GM12878 (cell line): Measurements from ENCODE around the gene SPRR5. TPM values are rescaled to one million over a fixed set of nuclear protein-coding genes. Genes with fewer than 3 reads are reported as not detected.

ENCODE experiments used
- ASH2L ChIP-seq: fragments of 300-600, 200-600 bp; sonication (generic); IDR thresholded peaks from 2 replicates; pipeline ENCODE4 v1.6.1; 2017; ENCODE audit warnings: low read depth, mild to moderate bottlenecking, borderline replicate concordance
- BACH1 ChIP-seq: fragments of 450-650 bp; IDR thresholded peaks from 2 replicates; pipeline ENCODE4 v1.6.1; 2017; ENCODE audit warnings: mild to moderate bottlenecking, borderline replicate concordance
- KDM1A ChIP-seq: fragments of 200-600 bp; sonication (generic); IDR thresholded peaks from 2 replicates; pipeline ENCODE4 v1.6.1; 2016; ENCODE audit warnings: borderline replicate concordance
- ZNF622 ChIP-seq: fragments of 450-650 bp; IDR thresholded peaks from 2 replicates; pipeline ENCODE4 v1.6.1; 2017; ENCODE audit warnings: mild to moderate bottlenecking, inconsistent platforms
- polyA plus RNA-seq, 11 experiments: library from polyadenylated mRNA; depleted of rRNA in 4 of 11; unstranded in 6 of 11; stranded (reverse) in 5 of 11; fragments of >200 nt; fragmentation: Nextera tagmentation in 4 of 11; fragmentation: Illumina TruSeq in 1 of 11; extraction: Ambion mirVana in 4 of 11; extraction: Trizol in 1 of 11; gene quantifications; 1 replicate in 1 of 11; 2 replicates in 10 of 11; pipeline versions ENCODE4 v1.2.1 to v1.2.3, GENCODE V29; 2011 to 2016; ENCODE audit warnings: inconsistent platforms in 2 of 11, missing spikeins in 2 of 11, low read depth in 1 of 11
- total RNA-seq, 4 experiments: library from RNA; depleted of rRNA in 3 of 4; stranded (reverse); fragments of >200 nt in 3 of 4; fragmentation: Illumina TruSeq in 1 of 4; extraction: Trizol in 1 of 4; gene quantifications; 2 replicates each; pipeline versions ENCODE4 v1.2.1 to v1.2.3, GENCODE V29; 2013 to 2021
- TF ChIP-seq, protein P1 (sequence below): fragments of 450-650 bp; IDR thresholded peaks from 2 replicates; pipeline ENCODE4 v1.6.1; 2017; ENCODE audit warnings: mild to moderate bottlenecking
- TF ChIP-seq, protein P2 (sequence below): IDR thresholded peaks from 2 replicates; pipeline ENCODE4 v1.6.1; 2011; ENCODE audit warnings: borderline replicate concordance, low read depth, mild to moderate bottlenecking, moderate library complexity, mixed read lengths, low read length; ENCODE audit not compliant: insufficient read depth; ENCODE audit errors: extremely low read length
- TF ChIP-seq, protein P3 (sequence below): IDR thresholded peaks from 2 replicates; pipeline ENCODE4 v1.6.1; 2012; ENCODE audit warnings: low read length, inconsistent platforms
- TF ChIP-seq, protein P4 (sequence below): IDR thresholded peaks from 2 replicates; pipeline ENCODE4 v1.6.1; 2011; ENCODE audit warnings: mild to moderate bottlenecking, low read depth, low read length, moderate library complexity; ENCODE audit not compliant: insufficient replicate concordance

SPRR5 gene
- total and polyA plus RNA-seq, 10 of the 15 experiments (the other 5 are each of a cell fraction or from before 2014, with no cell fraction given), result not detected

DNA sequence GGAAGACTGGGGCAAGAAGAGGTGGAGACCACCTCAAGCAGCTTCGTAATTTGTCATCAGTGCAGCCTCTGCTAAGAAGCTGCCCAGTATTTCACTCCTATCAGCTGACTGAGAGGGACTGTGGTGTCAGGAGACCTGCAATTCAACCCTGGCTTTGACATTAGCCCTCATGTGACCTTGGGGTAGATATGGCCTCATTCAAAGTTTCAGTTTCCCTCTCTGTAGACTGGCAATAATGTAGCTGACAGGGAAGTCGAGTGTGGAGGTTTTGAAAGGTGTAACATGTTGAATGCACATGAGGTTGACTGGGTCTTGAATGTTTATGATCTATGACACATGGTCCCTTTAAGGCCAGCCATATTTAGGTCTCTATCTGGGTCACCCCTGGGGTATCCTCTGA lies 21.2 kb downstream of the SPRR5 start (continued):
- TF ChIP-seq, protein P1, sequence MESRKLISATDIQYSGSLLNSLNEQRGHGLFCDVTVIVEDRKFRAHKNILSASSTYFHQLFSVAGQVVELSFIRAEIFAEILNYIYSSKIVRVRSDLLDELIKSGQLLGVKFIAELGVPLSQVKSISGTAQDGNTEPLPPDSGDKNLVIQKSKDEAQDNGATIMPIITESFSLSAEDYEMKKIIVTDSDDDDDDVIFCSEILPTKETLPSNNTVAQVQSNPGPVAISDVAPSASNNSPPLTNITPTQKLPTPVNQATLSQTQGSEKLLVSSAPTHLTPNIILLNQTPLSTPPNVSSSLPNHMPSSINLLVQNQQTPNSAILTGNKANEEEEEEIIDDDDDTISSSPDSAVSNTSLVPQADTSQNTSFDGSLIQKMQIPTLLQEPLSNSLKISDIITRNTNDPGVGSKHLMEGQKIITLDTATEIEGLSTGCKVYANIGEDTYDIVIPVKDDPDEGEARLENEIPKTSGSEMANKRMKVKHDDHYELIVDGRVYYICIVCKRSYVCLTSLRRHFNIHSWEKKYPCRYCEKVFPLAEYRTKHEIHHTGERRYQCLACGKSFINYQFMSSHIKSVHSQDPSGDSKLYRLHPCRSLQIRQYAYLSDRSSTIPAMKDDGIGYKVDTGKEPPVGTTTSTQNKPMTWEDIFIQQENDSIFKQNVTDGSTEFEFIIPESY, result no peak
- TF ChIP-seq KDM1A (no peak), ZNF622 (no peak), BACH1 (no peak), ASH2L (no peak)
- TF ChIP-seq, protein P2, sequence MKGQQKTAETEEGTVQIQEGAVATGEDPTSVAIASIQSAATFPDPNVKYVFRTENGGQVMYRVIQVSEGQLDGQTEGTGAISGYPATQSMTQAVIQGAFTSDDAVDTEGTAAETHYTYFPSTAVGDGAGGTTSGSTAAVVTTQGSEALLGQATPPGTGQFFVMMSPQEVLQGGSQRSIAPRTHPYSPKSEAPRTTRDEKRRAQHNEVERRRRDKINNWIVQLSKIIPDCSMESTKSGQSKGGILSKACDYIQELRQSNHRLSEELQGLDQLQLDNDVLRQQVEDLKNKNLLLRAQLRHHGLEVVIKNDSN, result peak; percentile 78
- TF ChIP-seq, protein P3, sequence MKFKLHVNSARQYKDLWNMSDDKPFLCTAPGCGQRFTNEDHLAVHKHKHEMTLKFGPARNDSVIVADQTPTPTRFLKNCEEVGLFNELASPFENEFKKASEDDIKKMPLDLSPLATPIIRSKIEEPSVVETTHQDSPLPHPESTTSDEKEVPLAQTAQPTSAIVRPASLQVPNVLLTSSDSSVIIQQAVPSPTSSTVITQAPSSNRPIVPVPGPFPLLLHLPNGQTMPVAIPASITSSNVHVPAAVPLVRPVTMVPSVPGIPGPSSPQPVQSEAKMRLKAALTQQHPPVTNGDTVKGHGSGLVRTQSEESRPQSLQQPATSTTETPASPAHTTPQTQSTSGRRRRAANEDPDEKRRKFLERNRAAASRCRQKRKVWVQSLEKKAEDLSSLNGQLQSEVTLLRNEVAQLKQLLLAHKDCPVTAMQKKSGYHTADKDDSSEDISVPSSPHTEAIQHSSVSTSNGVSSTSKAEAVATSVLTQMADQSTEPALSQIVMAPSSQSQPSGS, result no peak
- TF ChIP-seq, protein P4, sequence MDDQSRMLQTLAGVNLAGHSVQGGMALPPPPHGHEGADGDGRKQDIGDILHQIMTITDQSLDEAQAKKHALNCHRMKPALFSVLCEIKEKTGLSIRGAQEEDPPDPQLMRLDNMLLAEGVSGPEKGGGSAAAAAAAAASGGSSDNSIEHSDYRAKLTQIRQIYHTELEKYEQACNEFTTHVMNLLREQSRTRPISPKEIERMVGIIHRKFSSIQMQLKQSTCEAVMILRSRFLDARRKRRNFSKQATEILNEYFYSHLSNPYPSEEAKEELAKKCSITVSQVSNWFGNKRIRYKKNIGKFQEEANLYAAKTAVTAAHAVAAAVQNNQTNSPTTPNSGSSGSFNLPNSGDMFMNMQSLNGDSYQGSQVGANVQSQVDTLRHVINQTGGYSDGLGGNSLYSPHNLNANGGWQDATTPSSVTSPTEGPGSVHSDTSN, result no peak
- TF ChIP-seq, all 136 proteins: peak for 13
